GM12891 (cell line): ENCODE data around the gene NAA20.

Experiments used
- POLR2A ChIP-seq: IDR thresholded peaks from 2 replicates; pipeline ENCODE4 v1.6.1; 2011; ENCODE audit warnings: low read depth, low read length, control low read depth
- POLR2AphosphoS5 ChIP-seq: IDR thresholded peaks from 2 replicates; pipeline ENCODE4 v1.6.1; 2011; ENCODE audit warnings: low read depth, low read length, control low read depth
- SPI1 ChIP-seq: IDR thresholded peaks from 2 replicates; pipeline ENCODE4 v1.6.1; 2011; ENCODE audit warnings: low read depth, low read length, control low read depth
- TAF1 ChIP-seq: IDR thresholded peaks from 2 replicates; pipeline ENCODE4 v1.6.1; 2011; ENCODE audit warnings: low read depth, low read length, control low read depth

DNA sequence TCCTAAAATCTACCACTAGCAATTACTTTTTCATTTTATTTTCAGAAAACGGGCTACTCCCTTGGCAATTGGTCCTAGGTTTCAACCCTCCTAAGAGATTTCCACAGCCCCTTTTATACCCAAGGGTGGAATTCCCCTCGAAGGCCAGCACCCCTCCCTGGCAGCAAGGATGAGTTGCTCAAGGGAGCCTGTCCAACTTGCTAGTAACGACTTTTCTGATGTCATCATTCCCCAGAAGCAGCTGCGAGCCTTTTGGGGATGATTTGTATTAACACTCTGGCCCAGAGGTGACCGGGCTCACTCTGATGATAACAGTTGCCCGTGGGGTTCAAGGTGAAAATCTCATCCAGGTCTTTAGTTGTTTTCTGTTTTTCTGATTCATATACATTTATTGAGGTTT is 30.7 kb upstream of the NAA20 start:
- TF ChIP-seq SPI1: no peak
- TF ChIP-seq TAF1: no peak
- no peak for TF ChIP-seq POLR2A
- no peak for TF ChIP-seq POLR2AphosphoS5
